A549 (cell line): ENCODE data around the gene SH3RF3. TPM values are rescaled to one million over a fixed set of nuclear protein-coding genes. Genes with fewer than 3 reads are reported as not detected.

Experiments used
- ATAC-seq, 2 experiments: fragments of 200-7000 bp in 1 of 2; fragments of >200 bp in 1 of 2; cut with Nextera tagmentation in 1 of 2; cut with Tn5 transposase in 1 of 2; 3 replicates each; pipeline versions ENCODE4 v1.8.0 to v1.9.1; 2018 to 2020; ENCODE audit warnings: mild to moderate bottlenecking in 1 of 2, moderate library complexity in 1 of 2
- CTCF ChIA-PET: fragments of 300-600 bp; sonication (Branson Sonifier 250); formaldehyde crosslinking; extraction: SDS; loops from one replicate; lab custom pipeline; 2021; ENCODE audit warnings: antibody characterized with exemption, inconsistent platforms; lab: Yijun Ruan, JAX
- POLR2A ChIA-PET: fragments of 350-600 bp; formaldehyde crosslinking; extraction: SDS; loops from one replicate; lab custom pipeline; 2021; ENCODE audit warnings: antibody characterized with exemption, inconsistent platforms; lab: Yijun Ruan, JAX
- DNase-seq, 2 experiments: peaks; one replicate each; pipeline versions ENCODE4 v3.0.0 to v3.0.0-alpha.2; 2011 to 2016; ENCODE audit warnings: low read depth in 1 of 2, low spot score in 1 of 2
- FAIRE-seq: peaks from 2 replicates; lab custom pipeline; 2011; peaks lifted over from hg19 to GRCh38; lab: Jason Lieb, UNC
- H3K27ac ChIP-seq, 2 experiments: fragments of >200 bp; sonication (Bioruptor Twin); formaldehyde crosslinking; 3 replicates each; pipeline ENCODE4 v1.5.1; 2016 to 2017
- H3K4me1 ChIP-seq: fragments of >200 bp; sonication (Bioruptor Twin); formaldehyde crosslinking; 3 replicates; pipeline ENCODE4 v1.6.1; 2016
- H3K4me2 ChIP-seq: fragments of >200 bp; sonication (Bioruptor Twin); formaldehyde crosslinking; 3 replicates; pipeline ENCODE4 v1.6.1; 2016
- H3K4me3 ChIP-seq: fragments of >200 bp; sonication (Bioruptor Twin); formaldehyde crosslinking; 3 replicates; pipeline ENCODE4 v1.5.1; 2016
- H3K9me3 ChIP-seq: fragments of >200 bp; sonication (Bioruptor Twin); formaldehyde crosslinking; 3 replicates; pipeline ENCODE4 v1.6.1; 2016
- ATOH8 ChIP-seq: fragments of 250-450 bp; sonication (Bioruptor Pico); IDR thresholded peaks from 2 replicates; pipeline ENCODE4 v1.5.0; 2020; ENCODE audit warnings: low read depth, mild to moderate bottlenecking, moderate library complexity
- CHD2 ChIP-seq: fragments of 150-350 bp; IDR thresholded peaks from 2 replicates; pipeline ENCODE4 v1.6.1; 2014; ENCODE audit warnings: low read length; ENCODE audit not compliant: partially characterized antibody
- E2F6 ChIP-seq: IDR thresholded peaks from 2 replicates; pipeline ENCODE4 v1.6.1; 2012; ENCODE audit warnings: low read depth, borderline replicate concordance
- EP300 ChIP-seq, 2 experiments: fragments of >200 bp; sonication (Bioruptor Twin); formaldehyde crosslinking; IDR thresholded peaks; 2 replicates in 1 of 2; 3 replicates in 1 of 2; pipeline ENCODE4 v1.6.1; 2016 to 2017
- ESRRA ChIP-seq: fragments of 150-350 bp; IDR thresholded peaks from 2 replicates; pipeline ENCODE4 v1.6.1; 2014; ENCODE audit warnings: mild to moderate bottlenecking, low read length, borderline replicate concordance
- GATA3 ChIP-seq: IDR thresholded peaks from 2 replicates; pipeline ENCODE4 v1.6.1; 2012; ENCODE audit warnings: borderline replicate concordance
- HDAC2 ChIP-seq: fragments of 200-600 bp; sonication (generic); IDR thresholded peaks from 2 replicates; pipeline ENCODE4 v1.6.1; 2016
- HMGXB4 ChIP-seq: fragments of 250-450 bp; sonication (Bioruptor Pico); IDR thresholded peaks from 2 replicates; pipeline ENCODE4 v1.5.0; 2021; ENCODE audit warnings: mild to moderate bottlenecking, moderate library complexity, borderline replicate concordance
- HOXA7 ChIP-seq: fragments of 250-450 bp; sonication (Bioruptor Pico); IDR thresholded peaks from 2 replicates; pipeline ENCODE4 v1.5.0; 2020; ENCODE audit warnings: mild to moderate bottlenecking, moderate library complexity
- HOXB13 ChIP-seq: fragments of 250-450 bp; sonication (Bioruptor Pico); IDR thresholded peaks from 2 replicates; pipeline ENCODE4 v1.5.0; 2020; ENCODE audit warnings: low read depth, mild to moderate bottlenecking, moderate library complexity
- JUN ChIP-seq, 2 experiments: fragments of >200 bp; sonication (Bioruptor Twin); formaldehyde crosslinking; IDR thresholded peaks; 2 replicates in 1 of 2; 3 replicates in 1 of 2; pipeline ENCODE4 v1.6.1; 2016 to 2017
- MYC ChIP-seq: IDR thresholded peaks from 2 replicates; pipeline ENCODE4 v1.6.1; 2012; ENCODE audit warnings: mild to moderate bottlenecking, inconsistent platforms, low read length, improper control_type of control experiment, borderline replicate concordance
- NFE2L2 ChIP-seq: fragments of 150-350 bp; conservative IDR thresholded peaks from 2 replicates; pipeline ENCODE4 v1.6.1; 2014; ENCODE audit warnings: low read length
- NPAS2 ChIP-seq: fragments of 250-450 bp; sonication (Bioruptor Pico); IDR thresholded peaks from 2 replicates; pipeline ENCODE4 v1.8.0; 2022; ENCODE audit warnings: mild to moderate bottlenecking, moderate library complexity, borderline replicate concordance
- PBX3 ChIP-seq: IDR thresholded peaks from 2 replicates; pipeline ENCODE4 v1.6.1; 2012
- POLR2AphosphoS2 ChIP-seq: conservative IDR thresholded peaks from 2 replicates; pipeline ENCODE4 v1.6.1; 2012; ENCODE audit warnings: low read length, improper control_type of control experiment, inconsistent platforms
- RAD21 ChIP-seq, 2 experiments: fragments of >200 bp in 1 of 2; sonication (Bioruptor Twin) in 1 of 2; formaldehyde crosslinking in 1 of 2; IDR thresholded peaks in 1 of 2; conservative IDR thresholded peaks in 1 of 2; 2 replicates in 1 of 2; 3 replicates in 1 of 2; pipeline ENCODE4 v1.6.1; 2012 to 2018; ENCODE audit warnings: inconsistent platforms in 1 of 2
- RARB ChIP-seq: fragments of 250-450 bp; sonication (Bioruptor Pico); IDR thresholded peaks from 2 replicates; pipeline ENCODE4 v1.8.0; 2021; ENCODE audit warnings: mild to moderate bottlenecking, moderate library complexity
- RCOR1 ChIP-seq: fragments of 150-350 bp; IDR thresholded peaks from 2 replicates; pipeline ENCODE4 v1.6.1; 2014; ENCODE audit warnings: antibody characterized with exemption, low read length, low read depth
- SREBF2 ChIP-seq: fragments of 450-650 bp; IDR thresholded peaks from 2 replicates; pipeline ENCODE4 v1.6.1; 2014; ENCODE audit warnings: mild to moderate bottlenecking, moderate library complexity
- TFCP2L1 ChIP-seq: fragments of 250-450 bp; sonication (Bioruptor Pico); IDR thresholded peaks from 2 replicates; pipeline ENCODE4 v1.5.0; 2021; ENCODE audit warnings: mild to moderate bottlenecking
- TP53 ChIP-seq: fragments of 250-450 bp; sonication (Bioruptor Pico); IDR thresholded peaks from 2 replicates; pipeline ENCODE4 v1.5.0; 2021; ENCODE audit warnings: mild to moderate bottlenecking, moderate library complexity
- USF2 ChIP-seq: fragments of 450-650 bp; IDR thresholded peaks from 2 replicates; pipeline ENCODE4 v1.6.1; 2014; ENCODE audit warnings: antibody characterized with exemption
- ZSCAN20 ChIP-seq: fragments of 250-450 bp; sonication (Bioruptor Pico); IDR thresholded peaks from 2 replicates; pipeline ENCODE4 v1.8.0; 2022; ENCODE audit warnings: mild to moderate bottlenecking, moderate library complexity
- WGBS: methylation state at CpG from one replicate; pipeline ENCODE4 v1.1.6; 2017; ENCODE audit errors: missing lambda C conversion rate; 5-methylcytosine and 5-hydroxymethylcytosine counted together
- polyA plus RNA-seq, 4 experiments: library from polyadenylated mRNA; depleted of rRNA in 3 of 4; stranded (reverse); fragments of >200 nt; fragmentation: RNase III in 1 of 4; extraction: RNeasy Plus Mini Kit Qiagen cat#74134 plus additional on column Dnase treatment in 1 of 4; gene quantifications; 2 replicates in 3 of 4; 3 replicates in 1 of 4; pipeline ENCODE4 v1.2.3, GENCODE V29; 2011 to 2017

SH3RF3 gene
- polyA plus RNA-seq, 2 of the 4 experiments (the other 2 are of a cell fraction), result 0.04 to 0.21 TPM

- no peak overlapping the region for H3K27ac ChIP-seq
- no peak overlapping the region for H3K4me3 ChIP-seq
- POLR2A ChIA-PET, result no interaction called here
- 38% methylated on average over 17 of the region's 17 CpGs for WGBS
- H3K4me2 ChIP-seq, result no peak overlapping the region
- no peak for ATAC-seq
- H3K4me1 ChIP-seq, result no peaks in the 10 kb centered on the region
- TF ChIP-seq HOXA7 (CRISPR knock-in tag) (no peak), HDAC2 (no peak), RAD21 (conservative IDR thresholded peaks at IDR 0.05 in 1 of 2, IDR thresholded peaks at IDR 0.05 in 1 of 2) (no peak), ESRRA (no peak), PBX3 (no peak), GATA3 (no peak), TP53 (CRISPR knock-in tag) (no peak), USF2 (no peak), ZSCAN20 (CRISPR knock-in tag) (no peak), RARB (CRISPR knock-in tag) (no peak), ATOH8 (CRISPR knock-in tag) (no peak), POLR2AphosphoS2 (no peak), MYC (no peak), NFE2L2 (no peak), SREBF2 (no peak), NPAS2 (CRISPR knock-in tag) (no peak)
- TF ChIP-seq, all 56 proteins: peak for 0
- DNase-seq, result no peak
- no peak for FAIRE-seq
- CTCF ChIA-PET, result interaction anchor here (0.8 kb wide), 1 partner anchor 8 kb away, joined by 3 read pairs; no protein-coding TSS in a partner anchor
- H3K9me3 ChIP-seq, result no peaks in the 10 kb centered on the region
Observed at GRCh38 chr2:109135359-109136197, 6.6 kb downstream of the SH3RF3 start.

- CTCF ChIA-PET, result interaction anchor here (0.8 to 1.1 kb wide), 2 partner anchors 9 to 372 kb away, joined by 3 read pairs; no protein-coding TSS in a partner anchor
- Histone ChIP-seq H3K4me2 (no peak overlapping the region), H3K9me3 (no peaks in the 10 kb centered on the region), H3K4me3 (no peak overlapping the region)
- 15% methylated on average over 7 of the region's 7 CpGs for WGBS
- POLR2A ChIA-PET, result no interaction called here
- DNase-seq, result no peak
- TF ChIP-seq RAD21 (conservative IDR thresholded peaks at IDR 0.05 in 1 of 2, IDR thresholded peaks at IDR 0.05 in 1 of 2) (no peak), EP300 (IDR thresholded peaks at IDR 0.05) (no peak), TP53 (CRISPR knock-in tag) (no peak), GATA3 (no peak), E2F6 (no peak), ESRRA (no peak)
- TF ChIP-seq, all 56 proteins: peak for 0
- no peak for ATAC-seq
- Histone ChIP-seq H3K27ac (no peak overlapping the region), H3K4me1 (no peaks in the 10 kb centered on the region)
- no peak for FAIRE-seq
Observed at GRCh38 chr2:109136542-109136941, 7.5 kb downstream of the SH3RF3 start.

GRCh38 chr2:109137616-109138015 is 8.6 kb downstream of the SH3RF3 start:
- no peak for FAIRE-seq
- CTCF ChIA-PET, result interaction anchor here (1.1 kb wide), 2 partner anchors 9 to 370 kb away, joined by 3 to 4 read pairs; no protein-coding TSS in a partner anchor
- no peak for ATAC-seq
- no peak for TF ChIP-seq PBX3
- TF ChIP-seq HOXB13 (CRISPR knock-in tag), result no peak
- TF ChIP-seq HDAC2, result no peak
- no peak for TF ChIP-seq CHD2
- no peak for TF ChIP-seq TFCP2L1 (CRISPR knock-in tag)
- TF ChIP-seq HMGXB4, result no peak
- TF ChIP-seq RCOR1, result no peak
- no peak for TF ChIP-seq JUN (IDR thresholded peaks at IDR 0.05)
- no peak for TF ChIP-seq NPAS2 (CRISPR knock-in tag)
- TF ChIP-seq POLR2AphosphoS2, result no peak

More at GRCh38 chr2:109137616-109138015, 8.6 kb downstream of the SH3RF3 start:
- POLR2A ChIA-PET, result no interaction called here
- DNase-seq, result no peak
- H3K27ac ChIP-seq, result no peak overlapping the region
- no peak overlapping the region for H3K4me2 ChIP-seq
- no peak overlapping the region for H3K4me3 ChIP-seq
- no peaks in the 10 kb centered on the region for H3K4me1 ChIP-seq
- WGBS, result 63% methylated on average over 6 of the region's 6 CpGs
- H3K9me3 ChIP-seq, result no peaks in the 10 kb centered on the region
